HL-60 (cell line): ENCODE measurements around the gene NPS.

Experiments
- GABPA ChIP-seq: IDR thresholded peaks from 2 replicates; pipeline ENCODE4 v1.6.1; 2012; ENCODE audit warnings: low read depth
- POLR2AphosphoS5 ChIP-seq: IDR thresholded peaks from 2 replicates; pipeline ENCODE4 v1.6.1; 2012; ENCODE audit warnings: low read depth
- TF ChIP-seq, protein P1 (sequence below): IDR thresholded peaks from one replicate; pipeline ENCODE4 v1.5.1; 2011; ENCODE audit warnings: low read length, control low read depth, inconsistent platforms; ENCODE audit not compliant: insufficient read depth
- TF ChIP-seq, protein P2 (sequence below): IDR thresholded peaks from 2 replicates; pipeline ENCODE4 v1.6.1; 2012; ENCODE audit warnings: low read depth; ENCODE audit not compliant: insufficient replicate concordance

DNA sequence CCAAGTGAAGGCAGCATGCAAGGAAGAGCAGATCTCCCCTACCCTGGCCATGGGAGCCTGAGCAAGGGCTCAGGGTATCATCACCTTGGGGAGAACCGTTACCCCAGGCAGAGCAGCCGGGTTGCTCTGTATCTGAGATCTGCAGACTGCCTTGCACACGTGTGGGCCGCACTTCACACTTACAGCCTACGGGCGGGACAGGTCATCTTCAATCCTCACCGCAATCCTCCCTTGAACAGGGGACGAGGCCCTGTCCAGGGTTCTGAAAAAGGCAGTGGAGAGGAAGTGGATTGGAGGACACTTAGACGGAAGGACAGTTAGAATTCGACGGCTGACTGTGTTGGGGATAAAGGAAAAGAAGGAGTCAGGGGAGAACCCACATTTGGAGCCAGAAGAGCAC is 51.4 kb downstream of the NPS start:
- TF ChIP-seq, protein P1, sequence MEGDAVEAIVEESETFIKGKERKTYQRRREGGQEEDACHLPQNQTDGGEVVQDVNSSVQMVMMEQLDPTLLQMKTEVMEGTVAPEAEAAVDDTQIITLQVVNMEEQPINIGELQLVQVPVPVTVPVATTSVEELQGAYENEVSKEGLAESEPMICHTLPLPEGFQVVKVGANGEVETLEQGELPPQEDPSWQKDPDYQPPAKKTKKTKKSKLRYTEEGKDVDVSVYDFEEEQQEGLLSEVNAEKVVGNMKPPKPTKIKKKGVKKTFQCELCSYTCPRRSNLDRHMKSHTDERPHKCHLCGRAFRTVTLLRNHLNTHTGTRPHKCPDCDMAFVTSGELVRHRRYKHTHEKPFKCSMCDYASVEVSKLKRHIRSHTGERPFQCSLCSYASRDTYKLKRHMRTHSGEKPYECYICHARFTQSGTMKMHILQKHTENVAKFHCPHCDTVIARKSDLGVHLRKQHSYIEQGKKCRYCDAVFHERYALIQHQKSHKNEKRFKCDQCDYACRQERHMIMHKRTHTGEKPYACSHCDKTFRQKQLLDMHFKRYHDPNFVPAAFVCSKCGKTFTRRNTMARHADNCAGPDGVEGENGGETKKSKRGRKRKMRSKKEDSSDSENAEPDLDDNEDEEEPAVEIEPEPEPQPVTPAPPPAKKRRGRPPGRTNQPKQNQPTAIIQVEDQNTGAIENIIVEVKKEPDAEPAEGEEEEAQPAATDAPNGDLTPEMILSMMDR, result no peak
- TF ChIP-seq, protein P2, sequence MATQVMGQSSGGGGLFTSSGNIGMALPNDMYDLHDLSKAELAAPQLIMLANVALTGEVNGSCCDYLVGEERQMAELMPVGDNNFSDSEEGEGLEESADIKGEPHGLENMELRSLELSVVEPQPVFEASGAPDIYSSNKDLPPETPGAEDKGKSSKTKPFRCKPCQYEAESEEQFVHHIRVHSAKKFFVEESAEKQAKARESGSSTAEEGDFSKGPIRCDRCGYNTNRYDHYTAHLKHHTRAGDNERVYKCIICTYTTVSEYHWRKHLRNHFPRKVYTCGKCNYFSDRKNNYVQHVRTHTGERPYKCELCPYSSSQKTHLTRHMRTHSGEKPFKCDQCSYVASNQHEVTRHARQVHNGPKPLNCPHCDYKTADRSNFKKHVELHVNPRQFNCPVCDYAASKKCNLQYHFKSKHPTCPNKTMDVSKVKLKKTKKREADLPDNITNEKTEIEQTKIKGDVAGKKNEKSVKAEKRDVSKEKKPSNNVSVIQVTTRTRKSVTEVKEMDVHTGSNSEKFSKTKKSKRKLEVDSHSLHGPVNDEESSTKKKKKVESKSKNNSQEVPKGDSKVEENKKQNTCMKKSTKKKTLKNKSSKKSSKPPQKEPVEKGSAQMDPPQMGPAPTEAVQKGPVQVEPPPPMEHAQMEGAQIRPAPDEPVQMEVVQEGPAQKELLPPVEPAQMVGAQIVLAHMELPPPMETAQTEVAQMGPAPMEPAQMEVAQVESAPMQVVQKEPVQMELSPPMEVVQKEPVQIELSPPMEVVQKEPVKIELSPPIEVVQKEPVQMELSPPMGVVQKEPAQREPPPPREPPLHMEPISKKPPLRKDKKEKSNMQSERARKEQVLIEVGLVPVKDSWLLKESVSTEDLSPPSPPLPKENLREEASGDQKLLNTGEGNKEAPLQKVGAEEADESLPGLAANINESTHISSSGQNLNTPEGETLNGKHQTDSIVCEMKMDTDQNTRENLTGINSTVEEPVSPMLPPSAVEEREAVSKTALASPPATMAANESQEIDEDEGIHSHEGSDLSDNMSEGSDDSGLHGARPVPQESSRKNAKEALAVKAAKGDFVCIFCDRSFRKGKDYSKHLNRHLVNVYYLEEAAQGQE, result peak; percentile 91
- TF ChIP-seq GABPA (no peak), POLR2AphosphoS5 (no peak)
